ENCODE measurements around the gene PLIN1.
A peak's percentile ranks its signal among the peaks of the same experiment; 100 is the strongest.

The PLIN1 gene

GRCh38 chr15:89667706-89667960 lies 11.5 kb downstream of the PLIN1 start (continued):
- TF ChIP-seq ZNF747 (tag by site-specific recombination; IDR thresholded peaks at IDR 0.05) (no peak), SP3 (tag by site-specific recombination; IDR thresholded peaks at IDR 0.05) (no peak), SP2 (tag by site-specific recombination; IDR thresholded peaks at IDR 0.05) (no peak)

GRCh38 chr15:89666858-89667705 lies 12.1 kb downstream of the PLIN1 start:
- Histone ChIP-seq H3K27ac (ENCODE audit: extremely low read depth, low read depth, low read length) (no peak overlapping the region), H3K4me3 (ENCODE audit: low read depth, low read length) (no peak overlapping the region), H3K4me1 (ENCODE audit: control insufficient read depth, insufficient read depth, low read length) (no peaks in the 10 kb centered on the region), H3K36me3 (ENCODE audit: control insufficient read depth in 2 of 2, insufficient read depth in 1 of 2, low read length in 2 of 2) (no peaks in the 10 kb centered on the region), H3K9me3 (ENCODE audit: control insufficient read depth, insufficient read depth, low read depth, low read length) (no peaks in the 10 kb centered on the region)
- no peak for TF ChIP-seq ZSCAN23 (tag by site-specific recombination; IDR thresholded peaks at IDR 0.05)
- TF ChIP-seq AEBP2 (tag by site-specific recombination; IDR thresholded peaks at IDR 0.05; ENCODE audit: borderline replicate concordance) = no peak
- no peak for TF ChIP-seq KLF1 (tag by site-specific recombination; IDR thresholded peaks at IDR 0.05)
- TF ChIP-seq ZNF211 (tag by site-specific recombination; IDR thresholded peaks at IDR 0.05; ENCODE audit: low read depth) = no peak
- TF ChIP-seq ZNF362 (tag by site-specific recombination; IDR thresholded peaks at IDR 0.05) = no peak
- ChIA-PET POLR2A (no interaction called here), CTCF (interaction anchor here (7.8 kb wide), 1 partner anchor 20 kb away, joined by 36 read pairs; no protein-coding TSS in a partner anchor)

- Histone ChIP-seq H3K36me3 (ENCODE audit: control insufficient read depth in 2 of 2, insufficient read depth in 1 of 2, low read length in 2 of 2) (no peaks in the 10 kb centered on the region), H3K27ac (ENCODE audit: extremely low read depth, low read depth, low read length) (peak overlapping the region; percentile 21; the same call in 1 of the 2 replicates), H3K4me3 (ENCODE audit: low read depth, low read length) (no peak overlapping the region), H3K4me1 (ENCODE audit: control insufficient read depth, insufficient read depth, low read length) (no peaks in the 10 kb centered on the region), H3K9me3 (ENCODE audit: control insufficient read depth, insufficient read depth, low read depth, low read length) (no peaks in the 10 kb centered on the region)
- ChIA-PET CTCF (interaction anchor here (0.5 to 7.8 kb wide), 3 partner anchors 9 to 176 kb away, joined by 3 to 36 read pairs (median 4); no protein-coding TSS in a partner anchor), POLR2A (no interaction called here)
- TF ChIP-seq ZNF223 (tag by site-specific recombination; IDR thresholded peaks at IDR 0.05) = no peak
- TF ChIP-seq ZNF157 (tag by site-specific recombination; IDR thresholded peaks at IDR 0.05) = no peak
- TF ChIP-seq ZBTB48 (tag by site-specific recombination; IDR thresholded peaks at IDR 0.05) = peak; percentile 74
- no peak for TF ChIP-seq ZNF121 (tag by site-specific recombination; IDR thresholded peaks at IDR 0.05)
- 0 out of 2 replicates have a peak, but pooled peaks have one; percentile 39 for TF ChIP-seq ZBTB20 (tag by site-specific recombination; IDR thresholded peaks at IDR 0.05)
- TF ChIP-seq GLI4 (tag by site-specific recombination; IDR thresholded peaks at IDR 0.05) = no peak
- no peak for TF ChIP-seq ZNF2 (tag by site-specific recombination; IDR thresholded peaks at IDR 0.05)
- TF ChIP-seq GLIS2 (tag by site-specific recombination; IDR thresholded peaks at IDR 0.05) = peak; percentile 50
- no peak for TF ChIP-seq ZNF654 (tag by site-specific recombination; IDR thresholded peaks at IDR 0.05; ENCODE audit: low read depth)
- TF ChIP-seq PRDM10 (tag by site-specific recombination; IDR thresholded peaks at IDR 0.05) = peak; percentile 84
- TF ChIP-seq SP2 (tag by site-specific recombination; IDR thresholded peaks at IDR 0.05) = peak; percentile 30
- no peak for TF ChIP-seq ZSCAN23 (tag by site-specific recombination; IDR thresholded peaks at IDR 0.05)
These were observed 12.8 kb downstream of the PLIN1 start for GRCh38 chr15:89666184-89666857.
